ENCODE results near the gene ZNF408.
"Not testable (repeated sequence)": the region's sequence is repeated elsewhere in the genome, so short reads cannot be mapped to it uniquely, and the experiment has no call there.

ZNF408 gene

DNA sequence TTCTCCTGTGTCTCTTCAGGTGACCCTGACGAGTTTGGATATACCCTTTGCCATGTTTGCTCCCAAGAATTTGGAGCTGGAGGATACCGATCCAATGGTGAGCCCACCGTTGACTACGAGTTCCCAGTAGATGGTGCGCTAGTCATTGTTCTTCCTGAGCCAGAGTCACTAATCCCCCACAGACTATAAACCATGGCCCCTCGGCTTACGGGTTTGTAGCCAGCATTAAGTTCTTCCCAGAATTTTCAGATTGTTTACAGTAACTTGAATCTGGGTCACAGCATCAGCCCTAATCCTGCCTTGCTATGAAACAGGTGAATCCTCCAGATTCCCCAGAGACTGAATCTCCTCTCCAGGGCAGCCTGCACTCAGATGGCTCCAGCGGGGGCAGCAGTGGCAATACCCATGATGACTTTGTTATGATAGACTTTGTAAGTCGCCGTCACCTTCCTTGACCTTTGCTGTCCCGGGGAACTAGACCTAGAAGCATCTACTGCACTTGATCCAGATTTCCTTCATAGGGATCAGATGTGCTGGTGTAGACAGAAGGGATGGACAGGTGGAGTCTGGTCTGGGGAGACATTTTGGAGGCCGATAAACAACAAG lies 32.2 kb upstream of the ZNF408 start:
- DNase-seq (ENCODE audit: low read depth, low spot score), result no peak
- ChIA-PET POLR2A (interaction anchor here (1.5 kb wide), 1 partner anchor 32 kb away, joined by 3 read pairs; the partner anchor contains the start of gene ZNF408), CTCF (interaction anchor here (0.7 to 1.5 kb wide), 3 partner anchors 17 to 51 kb away, joined by 3 to 4 read pairs (median 3); partner anchors contain the start of gene ATG13)
- TF ChIP-seq, protein P1, sequence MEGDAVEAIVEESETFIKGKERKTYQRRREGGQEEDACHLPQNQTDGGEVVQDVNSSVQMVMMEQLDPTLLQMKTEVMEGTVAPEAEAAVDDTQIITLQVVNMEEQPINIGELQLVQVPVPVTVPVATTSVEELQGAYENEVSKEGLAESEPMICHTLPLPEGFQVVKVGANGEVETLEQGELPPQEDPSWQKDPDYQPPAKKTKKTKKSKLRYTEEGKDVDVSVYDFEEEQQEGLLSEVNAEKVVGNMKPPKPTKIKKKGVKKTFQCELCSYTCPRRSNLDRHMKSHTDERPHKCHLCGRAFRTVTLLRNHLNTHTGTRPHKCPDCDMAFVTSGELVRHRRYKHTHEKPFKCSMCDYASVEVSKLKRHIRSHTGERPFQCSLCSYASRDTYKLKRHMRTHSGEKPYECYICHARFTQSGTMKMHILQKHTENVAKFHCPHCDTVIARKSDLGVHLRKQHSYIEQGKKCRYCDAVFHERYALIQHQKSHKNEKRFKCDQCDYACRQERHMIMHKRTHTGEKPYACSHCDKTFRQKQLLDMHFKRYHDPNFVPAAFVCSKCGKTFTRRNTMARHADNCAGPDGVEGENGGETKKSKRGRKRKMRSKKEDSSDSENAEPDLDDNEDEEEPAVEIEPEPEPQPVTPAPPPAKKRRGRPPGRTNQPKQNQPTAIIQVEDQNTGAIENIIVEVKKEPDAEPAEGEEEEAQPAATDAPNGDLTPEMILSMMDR (IDR thresholded peaks at IDR 0.05; ENCODE audit: insufficient read depth, low read length, missing control alignments), result no peak
- H3K4me3 ChIP-seq (ENCODE audit: low read depth, low read length), result no peak overlapping the region

DNA sequence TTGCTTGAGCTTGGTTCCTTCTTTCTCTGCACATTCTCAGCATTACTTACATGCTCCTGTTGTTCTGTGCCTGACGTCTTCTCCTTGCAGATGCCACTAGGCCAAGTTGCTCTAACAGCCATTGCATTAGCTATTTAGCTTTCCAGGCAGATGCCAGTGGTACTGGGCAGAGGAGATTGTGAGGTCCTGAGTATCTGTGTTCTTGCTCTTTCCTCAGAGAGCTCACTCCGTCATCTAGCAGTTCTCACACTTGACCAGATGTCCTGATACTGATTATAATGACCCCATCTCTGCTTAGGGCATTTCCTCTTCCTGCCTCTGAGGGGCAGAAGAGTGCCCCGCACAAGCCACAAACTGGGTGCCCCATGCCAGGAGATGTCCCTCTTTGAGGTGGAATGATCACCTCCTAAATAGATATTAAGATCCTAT lies 31.1 kb upstream of the ZNF408 start:
- TF ChIP-seq, protein P1 (IDR thresholded peaks at IDR 0.05; ENCODE audit: insufficient read depth, low read length, missing control alignments), result no peak
- H3K4me3 ChIP-seq (ENCODE audit: low read depth, low read length), result no peak overlapping the region
- CTCF ChIA-PET, result interaction anchor here (0.9 to 2.1 kb wide), 7 partner anchors 10 to 140 kb away, joined by 3 to 12 read pairs (median 3); no protein-coding TSS in a partner anchor
- no peak for DNase-seq (ENCODE audit: low read depth, low spot score)
- POLR2A ChIA-PET, result interaction anchor here (1.5 kb wide), 1 partner anchor 31 kb away, joined by 3 read pairs; the partner anchor contains the start of gene ZNF408

DNA sequence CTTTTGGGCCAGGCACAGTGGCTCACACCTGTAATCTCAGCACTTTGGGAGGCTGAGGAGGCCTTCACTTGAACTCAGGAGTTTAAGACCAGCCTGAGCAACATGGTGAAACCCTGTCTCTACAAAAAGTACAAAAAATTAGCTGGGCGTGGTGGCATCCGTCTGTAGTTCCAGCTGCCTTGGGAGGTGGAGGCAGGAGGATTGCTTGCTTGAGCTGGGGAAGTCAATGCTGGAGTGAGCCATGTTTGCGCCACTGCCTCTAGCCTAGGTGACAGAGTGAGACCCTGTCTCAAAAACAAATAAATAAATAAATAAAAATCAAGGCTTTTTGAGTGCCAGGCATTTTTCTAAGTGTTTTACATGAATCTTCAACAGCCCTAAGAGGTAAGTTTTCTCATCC lies 30.3 kb upstream of the ZNF408 start:
- not testable (repeated sequence) for DNase-seq (ENCODE audit: low read depth, low spot score); H3K4me3 ChIP-seq (ENCODE audit: low read depth, low read length)
- ChIA-PET CTCF (interaction anchor here (1.0 to 2.3 kb wide), 8 partner anchors 8 to 287 kb away, joined by 3 to 12 read pairs (median 4); no protein-coding TSS in a partner anchor), POLR2A (interaction anchor here (0.9 to 1.0 kb wide), 2 partner anchors 11 to 26 kb away, joined by 3 read pairs; no protein-coding TSS in a partner anchor)

DNA sequence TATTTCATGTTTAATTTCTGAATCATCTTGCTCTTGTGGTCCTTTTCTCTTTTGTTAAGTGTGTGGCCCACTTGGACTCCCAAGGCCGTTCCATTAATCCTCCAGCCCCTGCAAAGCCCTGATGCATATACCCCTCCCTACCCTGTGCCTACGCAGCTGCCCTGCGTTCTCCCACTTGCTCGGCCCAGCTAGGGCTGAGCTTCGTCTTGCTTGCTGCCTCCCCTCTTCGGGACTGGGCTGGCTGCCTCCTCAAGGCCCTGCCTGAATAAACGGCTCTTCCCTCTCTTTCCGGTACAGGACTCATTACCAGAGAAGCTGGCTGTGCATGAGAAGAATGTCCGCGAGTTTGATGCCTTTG lies 28.9 kb upstream of the ZNF408 start:
- DNase-seq (ENCODE audit: low read depth, low spot score), result no peak
- ChIA-PET CTCF (interaction anchor here (1.1 to 2.3 kb wide), 5 partner anchors 9 to 283 kb away, joined by 4 to 12 read pairs (median 5); no protein-coding TSS in a partner anchor), POLR2A (no interaction called here)
- H3K4me3 ChIP-seq (ENCODE audit: low read depth, low read length), result no peak overlapping the region
- TF ChIP-seq, protein P1 (IDR thresholded peaks at IDR 0.05; ENCODE audit: insufficient read depth, low read length, missing control alignments), result no peak

DNA sequence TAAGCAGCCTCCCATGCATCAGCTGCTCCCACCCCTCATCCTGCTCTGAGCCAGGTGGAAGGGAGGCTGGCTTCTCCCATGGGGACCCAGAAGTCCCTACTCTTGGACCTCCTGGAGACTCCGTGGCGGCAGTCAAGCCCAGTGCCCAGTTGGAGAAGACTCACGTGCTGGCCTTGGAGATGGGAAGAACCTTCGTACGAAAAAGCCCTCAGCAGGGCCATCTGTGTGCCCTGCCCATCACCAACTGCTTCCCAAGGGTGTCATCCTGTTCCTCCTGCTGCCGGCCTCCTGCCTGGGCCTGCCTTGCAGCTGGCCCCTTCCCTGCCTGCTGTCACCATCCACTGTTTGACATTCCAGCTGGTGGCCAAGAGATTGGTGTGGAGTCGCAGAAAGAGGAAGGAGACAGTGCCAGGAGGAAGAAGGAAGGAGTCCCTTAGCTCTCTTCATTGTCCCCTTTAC lies 28.4 kb upstream of the ZNF408 start:
- H3K4me3 ChIP-seq (ENCODE audit: low read depth, low read length), result no peak overlapping the region
- CTCF ChIA-PET, result interaction anchor here (1.1 to 2.3 kb wide), 4 partner anchors 9 to 23 kb away, joined by 4 to 7 read pairs (median 4); no protein-coding TSS in a partner anchor
- no peak for DNase-seq (ENCODE audit: low read depth, low spot score)
- TF ChIP-seq, protein P1 (IDR thresholded peaks at IDR 0.05; ENCODE audit: insufficient read depth, low read length, missing control alignments), result no peak
- POLR2A ChIA-PET, result no interaction called here

DNA sequence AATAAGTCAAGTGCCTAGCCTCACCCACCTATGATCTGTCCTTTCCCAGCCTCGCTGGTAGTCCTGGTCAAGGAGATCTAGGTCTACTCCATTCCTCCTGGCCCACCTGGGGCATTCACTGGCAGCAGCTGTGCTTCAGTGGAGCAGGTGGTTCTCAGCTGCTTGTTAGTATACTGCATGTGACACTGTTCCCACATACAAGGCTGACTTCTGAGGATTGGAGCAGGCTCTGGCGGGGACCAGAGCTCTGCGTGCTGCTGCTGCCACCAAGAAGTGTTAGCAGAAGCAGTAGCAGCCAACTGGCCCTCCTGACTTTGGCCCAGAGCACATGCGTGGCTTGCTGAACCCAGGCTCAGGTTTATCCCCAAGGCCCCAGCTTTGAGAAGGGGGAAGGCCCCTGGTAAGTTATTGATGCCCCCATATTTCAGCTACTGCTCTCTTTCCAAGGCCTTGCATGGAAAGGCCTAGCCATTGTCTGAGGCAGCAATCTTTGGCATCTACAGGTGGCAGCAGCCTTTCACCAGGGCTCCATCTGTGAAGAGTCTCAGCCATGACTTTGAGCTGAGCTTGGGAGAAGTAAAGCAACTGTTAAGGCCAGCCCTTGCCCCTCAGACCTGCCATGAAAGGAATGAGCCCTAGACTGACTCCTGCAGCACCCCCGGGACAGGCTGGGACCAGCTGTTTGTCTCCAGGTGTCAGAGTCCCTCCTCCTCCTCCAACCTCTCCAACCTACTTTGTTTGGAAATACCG lies 26.9 kb upstream of the ZNF408 start:
- DNase-seq (ENCODE audit: low read depth, low spot score), result no peak
- TF ChIP-seq, protein P1 (IDR thresholded peaks at IDR 0.05; ENCODE audit: insufficient read depth, low read length, missing control alignments), result no peak
- H3K4me3 ChIP-seq (ENCODE audit: low read depth, low read length), result no peak overlapping the region
- CTCF ChIA-PET, result interaction anchor here (1.0 to 1.8 kb wide), 4 partner anchors 10 to 290 kb away, joined by 3 to 5 read pairs (median 4); no protein-coding TSS in a partner anchor
- POLR2A ChIA-PET, result interaction anchor here (0.6 kb wide), 1 partner anchor 111 kb away, joined by 4 read pairs; no protein-coding TSS in a partner anchor
